Lung microvascular endothelial cell (primary cell): ENCODE results near the gene PDZD2. TPM values are rescaled to one million over a fixed set of nuclear protein-coding genes. Genes with fewer than 3 reads are reported as not detected.
A peak's percentile ranks its signal among the peaks of the same experiment; 100 is the strongest.

Source experiments
- DNase-seq, 2 donors: peaks; one replicate each; pipeline versions ENCODE4 v3.0.0 to v3.0.0-alpha.2; 2010; ENCODE audit warnings: low read depth in 2 of 2
- total RNA-seq: library from RNA; depleted of rRNA; stranded (reverse); fragments of >200 nt; gene quantifications from 2 replicates; pipeline ENCODE4 v1.2.1, GENCODE V29; 2014

Gene PDZD2
- total RNA-seq, 1 donor from 2014 or later, result 0.20 TPM

DNA sequence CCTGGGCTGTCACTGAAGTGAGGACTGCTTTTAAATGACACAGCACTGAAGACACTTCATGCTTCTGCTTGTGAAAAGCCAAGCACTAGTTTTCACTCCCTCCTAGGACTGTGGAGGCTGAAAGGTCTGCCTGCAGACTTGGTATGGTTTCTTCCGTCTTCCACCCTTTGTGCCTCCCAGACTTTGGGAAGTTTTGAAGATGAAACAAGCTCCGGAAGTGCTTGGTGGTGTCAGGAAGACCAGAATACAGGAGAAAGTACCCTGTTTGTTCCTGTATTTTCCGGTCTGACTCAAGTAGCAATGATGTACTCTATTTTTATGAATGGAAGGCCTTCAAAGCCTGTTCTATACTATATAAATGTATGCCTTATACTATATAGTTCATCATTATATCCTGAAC, 222.7 kb downstream of the PDZD2 start:
- DNase-seq, result peak in 1 of 2 donors; percentile 58

DNA sequence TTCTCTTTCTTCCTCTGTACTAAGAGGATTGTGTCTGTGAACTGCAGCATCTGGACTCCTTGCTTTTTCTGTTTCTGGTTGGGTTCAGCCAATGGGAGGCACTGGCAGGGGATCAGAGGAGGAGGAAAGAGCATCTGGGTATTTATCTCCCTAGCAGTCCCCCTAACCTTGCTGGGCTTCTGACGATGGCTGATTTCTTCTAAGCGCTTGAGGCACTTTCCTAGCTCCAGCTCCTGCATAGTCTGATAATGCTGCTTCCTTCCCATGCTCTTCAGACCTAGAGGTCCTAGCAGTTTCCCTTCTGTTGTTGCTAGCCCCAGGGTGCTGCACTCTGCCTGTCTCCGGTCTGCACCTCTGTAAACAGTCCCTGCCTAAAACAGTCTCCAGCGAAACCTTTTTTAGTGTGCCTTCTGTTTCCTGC, 225.1 kb downstream of the PDZD2 start:
- DNase-seq, result no peak

DNA sequence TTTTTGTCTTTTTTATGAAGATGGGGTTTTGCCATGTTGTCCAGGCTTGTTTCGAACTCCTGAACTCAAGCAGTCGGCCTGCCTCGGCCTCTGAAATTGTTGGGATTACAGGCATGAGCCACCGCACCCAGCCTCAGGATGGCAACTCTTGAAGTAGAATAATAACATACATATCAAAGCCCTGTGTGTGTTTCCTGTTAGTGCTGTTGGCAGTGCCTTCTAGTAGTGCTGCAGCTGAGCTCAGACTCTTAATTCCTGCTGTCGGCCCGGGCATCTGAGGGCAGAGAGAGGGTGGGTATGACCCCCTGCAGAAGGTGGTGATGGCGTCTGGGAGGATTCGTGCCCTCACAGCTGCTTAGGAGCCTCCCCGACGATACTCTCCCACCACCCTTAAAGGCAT, 227.2 kb downstream of the PDZD2 start:
- peak in 1 of 2 donors; percentile 13 for DNase-seq

DNA sequence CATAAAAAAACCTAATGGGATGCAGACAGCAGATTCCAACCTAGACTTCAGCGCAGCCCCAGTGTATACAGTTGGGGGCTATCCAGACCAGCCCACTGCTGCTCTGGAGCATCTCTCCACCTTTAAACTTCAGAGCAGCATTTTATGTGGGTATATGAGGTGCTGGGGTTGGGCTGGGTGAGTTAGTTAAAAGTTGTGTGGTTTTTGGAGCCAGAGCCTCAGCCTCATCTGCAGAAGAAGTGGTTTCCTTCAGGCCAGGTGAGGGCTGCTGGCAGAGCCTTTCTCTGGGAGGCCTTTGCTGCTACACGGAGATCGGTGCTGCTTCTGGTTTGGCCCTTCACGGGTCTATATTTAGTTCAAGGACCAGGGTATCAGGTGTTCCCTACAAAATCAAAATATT, 228.3 kb downstream of the PDZD2 start:
- no peak for DNase-seq

DNA sequence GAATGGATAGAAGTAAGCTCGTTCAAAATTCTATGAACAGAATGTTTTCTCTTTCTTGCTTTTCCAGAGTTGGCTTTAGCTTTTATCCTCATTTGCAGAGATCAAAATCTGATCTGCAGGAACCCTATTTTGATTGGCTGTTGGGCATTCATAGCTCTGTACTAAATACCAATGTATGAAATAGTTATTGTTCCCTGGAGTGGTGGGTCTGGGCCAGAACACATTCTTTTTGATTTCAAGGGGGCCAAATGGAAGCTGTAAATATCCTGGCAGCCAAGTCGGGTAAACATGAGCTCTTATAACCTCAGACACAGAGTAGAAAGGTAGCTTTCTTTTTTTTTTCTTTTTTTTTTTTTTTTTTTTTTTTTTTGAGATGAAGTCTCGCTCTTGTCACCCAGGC, 241.5 kb downstream of the PDZD2 start:
- no peak for DNase-seq

DNA sequence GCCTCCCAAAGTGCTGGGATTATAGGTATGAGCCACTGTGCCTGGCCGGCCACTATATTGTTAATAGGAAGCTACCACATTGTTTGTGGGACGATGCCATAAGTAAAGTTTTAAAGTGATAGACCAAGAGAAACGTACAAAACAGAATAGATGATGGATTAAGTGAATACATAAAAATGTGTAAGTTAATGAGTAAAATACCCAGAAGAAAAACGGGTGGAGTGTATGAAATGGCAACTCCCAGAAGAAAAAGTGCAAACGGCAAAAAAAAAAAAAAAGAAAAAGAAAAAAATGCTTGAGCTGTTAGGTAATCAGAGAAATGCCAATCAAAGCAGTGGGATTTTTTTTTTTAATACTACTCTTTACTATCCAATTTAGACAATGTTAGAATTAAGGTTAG, 246.0 kb downstream of the PDZD2 start:
- DNase-seq, result no peak

DNA sequence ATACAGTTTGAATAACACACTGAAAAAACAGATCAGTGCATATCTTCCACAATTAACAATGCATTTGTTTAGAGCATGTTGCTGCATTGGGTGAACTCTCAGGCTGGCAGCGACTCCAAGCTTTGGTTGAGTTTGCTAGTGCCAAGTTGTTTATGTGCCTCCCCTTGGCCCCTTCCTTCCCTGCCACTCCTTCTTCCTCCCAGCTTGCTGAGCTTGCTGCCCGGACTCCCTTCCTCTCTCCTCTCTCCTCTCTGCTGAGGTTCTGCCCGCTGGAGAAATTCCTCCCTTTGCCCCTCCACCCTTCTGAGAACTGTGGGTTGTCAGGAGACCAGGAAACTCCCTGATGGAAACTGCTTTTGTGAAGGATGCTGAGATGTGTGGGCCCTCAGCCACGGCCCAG, 247.3 kb downstream of the PDZD2 start:
- DNase-seq, result no peak

DNA sequence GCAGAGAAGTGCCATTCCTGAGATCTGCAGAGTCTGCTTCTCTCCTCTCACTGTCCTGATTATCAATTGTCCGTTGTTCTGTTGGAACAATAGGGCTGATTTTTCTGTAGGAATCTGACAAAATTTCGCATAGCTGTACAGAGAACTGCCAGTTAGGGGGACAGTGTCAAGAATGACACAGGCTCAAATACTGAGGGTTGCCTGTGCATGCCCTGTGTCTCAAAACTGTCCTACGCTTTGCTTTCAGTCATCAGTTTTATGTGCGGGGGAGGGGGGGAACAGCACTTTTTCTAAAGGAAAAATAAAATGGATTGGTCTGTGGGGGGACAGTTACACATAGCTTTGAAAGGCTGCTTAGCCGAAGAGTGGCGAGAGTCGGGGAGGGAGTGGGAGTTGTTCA, 248.6 kb downstream of the PDZD2 start:
- no peak for DNase-seq

DNA sequence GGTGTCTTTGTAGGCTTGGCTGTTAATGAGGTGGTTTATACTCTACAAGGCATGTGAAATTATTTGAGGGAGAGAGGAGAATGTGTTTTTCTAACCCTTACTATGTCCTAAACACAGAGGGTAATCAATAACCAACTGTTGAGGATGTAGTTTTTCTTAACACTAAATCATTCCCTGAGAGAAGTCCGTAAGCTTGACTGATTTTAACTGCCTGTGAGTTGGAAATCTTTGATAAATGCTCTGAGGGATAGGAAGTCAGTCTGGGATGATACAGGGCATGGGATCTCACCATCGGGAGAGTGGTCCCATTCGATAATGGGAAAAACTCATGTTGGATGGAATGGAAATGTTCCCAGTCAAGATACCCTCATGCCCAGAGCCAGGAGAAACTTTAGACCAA, 249.6 kb downstream of the PDZD2 start:
- no peak for DNase-seq

DNA sequence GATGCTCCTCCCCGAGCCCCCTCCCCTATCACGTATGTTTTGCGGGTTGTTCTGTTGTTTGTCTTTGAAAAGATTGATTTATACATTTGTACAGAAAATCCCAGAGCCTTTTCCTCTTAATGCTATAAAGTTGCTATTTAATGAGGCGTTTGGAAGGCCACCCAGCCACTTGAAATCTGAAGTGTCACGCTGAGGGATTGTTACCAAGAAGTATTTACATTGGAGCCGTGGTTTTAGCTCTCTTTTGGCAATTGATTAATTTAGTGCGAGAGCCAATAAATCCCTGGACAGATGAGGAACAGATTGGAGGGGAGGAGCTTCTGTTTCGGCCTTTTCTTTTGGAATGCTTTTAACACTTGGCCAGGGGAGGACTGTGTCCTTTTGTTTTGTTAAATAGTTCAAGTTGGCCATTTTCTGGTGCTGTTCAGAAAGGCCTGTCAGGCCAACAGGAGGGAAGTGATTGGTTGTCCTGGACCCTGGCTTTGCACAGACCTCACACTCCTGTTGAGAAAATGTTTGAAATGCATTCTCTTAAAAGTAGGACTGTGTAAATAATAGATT, 250.2 kb downstream of the PDZD2 start:
- no peak for DNase-seq

DNA sequence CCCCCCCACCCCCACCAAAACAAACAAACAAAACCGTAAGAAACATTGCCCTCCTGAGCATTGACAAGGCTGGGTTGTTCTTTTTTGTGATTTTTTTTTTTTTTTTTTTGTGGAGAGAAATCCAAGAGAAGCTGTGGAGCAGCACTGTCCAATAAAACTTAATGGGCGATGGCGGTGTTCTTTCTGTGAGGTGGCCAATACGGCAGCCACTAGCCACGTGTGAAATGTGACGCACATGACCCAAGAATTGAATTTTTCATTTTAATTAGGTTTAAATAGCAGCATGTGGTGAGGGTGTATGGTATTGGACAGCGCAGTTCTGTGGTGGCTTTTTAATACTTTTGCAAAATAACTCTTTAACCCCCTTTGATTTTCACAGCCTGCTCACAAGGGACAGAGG, 251.1 kb downstream of the PDZD2 start:
- DNase-seq, result no peak

DNA sequence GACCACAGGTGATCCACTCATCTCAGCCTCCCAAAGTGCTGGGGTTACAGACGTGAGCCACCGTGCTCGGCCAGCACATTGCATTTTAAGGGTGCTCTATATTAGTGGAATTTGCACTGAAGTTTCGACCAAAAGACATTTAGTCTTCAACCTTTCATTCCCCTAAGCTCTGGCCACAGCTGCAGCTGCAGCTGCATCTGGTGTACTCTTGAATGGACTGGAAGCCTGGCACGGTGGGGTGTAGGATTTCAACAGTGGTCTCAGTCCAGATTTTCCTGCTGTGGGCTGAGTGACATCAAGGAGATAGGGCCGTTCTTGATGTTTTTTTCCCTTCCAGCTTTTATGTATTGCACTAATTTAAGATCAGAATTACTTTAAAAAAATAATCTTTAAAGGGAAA, 255.2 kb downstream of the PDZD2 start:
- DNase-seq, result no peak

DNA sequence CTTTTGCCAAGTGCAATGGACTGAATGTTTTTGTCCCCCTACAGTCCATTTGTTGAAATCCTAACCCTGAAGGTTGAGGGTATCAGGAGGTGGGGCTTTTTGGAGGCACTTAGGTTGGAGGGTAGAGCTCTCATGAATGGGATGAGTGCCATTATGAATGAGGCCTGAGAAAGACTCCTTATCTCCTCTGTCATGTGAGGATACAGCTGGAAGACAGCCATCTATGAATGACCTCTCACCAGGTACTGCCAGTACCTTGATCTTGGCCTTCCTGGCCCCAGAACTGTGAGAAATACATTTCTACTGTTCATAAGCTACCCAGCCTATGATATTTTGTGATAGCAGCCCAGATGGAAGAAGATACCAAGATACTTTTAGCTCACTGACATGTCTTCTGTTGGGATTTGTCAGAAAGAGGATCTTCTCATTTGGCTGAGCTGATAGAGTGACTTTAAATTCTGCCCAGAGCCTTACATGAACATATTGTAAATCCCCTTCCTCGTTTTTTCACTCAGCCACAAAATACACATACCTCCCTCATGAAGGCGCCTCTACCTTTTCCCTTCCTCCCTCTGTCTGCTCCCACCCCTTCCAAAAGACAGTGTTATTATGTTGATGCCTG, 256.4 kb downstream of the PDZD2 start:
- no peak for DNase-seq

DNA sequence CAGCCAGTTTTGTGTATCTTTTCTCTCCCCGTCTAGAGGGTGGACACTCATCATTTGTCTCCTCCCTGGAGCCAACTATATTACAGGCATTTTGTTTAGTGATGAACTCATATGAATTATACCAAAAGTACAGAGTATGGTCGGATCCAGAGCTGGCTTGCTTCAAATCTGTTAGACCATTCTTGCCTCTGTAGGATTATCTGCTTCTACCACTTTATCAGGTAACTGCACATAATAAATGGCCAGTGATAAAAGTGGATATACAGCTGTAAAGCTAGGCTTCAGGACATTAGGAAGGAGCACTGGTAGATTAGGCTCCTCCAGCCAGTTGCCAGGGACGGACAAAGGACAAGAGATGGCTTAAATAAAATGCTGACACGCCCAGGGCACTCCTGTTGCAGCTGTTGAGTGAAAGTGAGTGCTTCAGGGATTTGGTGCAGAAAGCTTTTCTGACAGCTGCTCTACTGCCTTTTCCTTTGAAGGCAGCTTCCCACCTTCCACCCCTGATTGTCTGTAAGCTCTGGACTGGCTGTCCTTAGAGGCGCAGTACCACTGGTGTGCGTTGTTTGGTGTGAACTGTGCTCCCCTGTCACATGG, 259.2 kb downstream of the PDZD2 start:
- DNase-seq, result no peak

DNA sequence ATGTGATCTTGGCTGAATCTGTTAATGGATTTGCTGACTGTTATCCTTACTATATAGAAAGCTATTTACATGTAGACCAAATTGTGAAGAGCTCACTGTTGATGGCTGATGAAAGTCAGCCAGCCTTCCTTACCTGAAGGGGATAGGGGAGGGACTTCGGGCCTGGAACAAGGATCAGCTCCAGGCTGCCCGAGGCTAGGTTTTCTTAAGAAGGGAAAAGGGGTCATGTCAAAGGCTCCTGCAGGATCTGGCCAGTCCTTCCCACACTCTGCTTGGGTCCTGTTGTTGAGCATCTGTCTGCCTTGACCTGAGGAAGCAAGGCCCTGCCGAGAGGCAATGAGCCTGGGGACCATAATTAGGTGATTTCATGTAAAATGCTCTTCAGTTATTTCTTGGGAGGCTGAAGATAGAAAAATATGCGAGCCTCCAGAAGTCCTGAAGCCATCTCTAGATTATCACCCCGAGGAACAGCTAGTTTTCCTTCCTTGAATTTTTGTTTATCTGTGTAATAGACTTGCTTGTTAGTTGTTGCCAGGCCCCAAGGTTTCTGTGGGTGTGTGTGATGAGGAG, 261.4 kb downstream of the PDZD2 start:
- no peak for DNase-seq

DNA sequence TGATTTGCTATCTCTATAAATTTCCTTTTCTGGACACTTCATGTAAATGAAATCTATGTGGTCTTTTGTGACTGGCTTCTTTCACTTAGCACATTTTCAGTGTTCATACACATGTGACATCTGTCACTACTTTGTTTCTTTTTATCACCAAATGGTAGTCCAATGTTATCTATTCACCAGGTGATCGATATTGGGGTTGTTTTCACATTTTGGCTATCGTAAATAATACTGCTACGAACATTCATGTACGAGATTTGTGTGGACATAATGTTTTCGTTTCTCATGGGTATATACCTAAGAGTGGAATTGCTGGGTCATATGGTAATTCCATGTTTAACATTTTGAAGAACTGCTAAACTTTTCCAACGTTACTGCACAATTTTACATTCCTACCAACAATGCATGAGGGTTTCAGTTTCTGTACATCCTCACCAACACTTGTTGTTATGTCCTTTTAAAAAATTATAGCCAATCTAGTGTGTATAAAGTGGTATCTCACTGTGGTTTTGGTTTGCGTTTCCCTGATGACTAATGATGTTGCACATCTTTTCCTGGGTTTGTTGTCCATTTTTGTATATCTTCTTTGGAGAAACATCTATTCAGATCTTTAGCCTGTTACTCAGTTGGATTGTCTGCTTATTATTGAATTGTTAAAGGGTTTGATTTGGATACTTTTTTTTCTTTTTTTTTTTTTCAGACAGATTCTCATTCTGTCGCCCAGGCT, 263.0 kb downstream of the PDZD2 start:
- no peak for DNase-seq

DNA sequence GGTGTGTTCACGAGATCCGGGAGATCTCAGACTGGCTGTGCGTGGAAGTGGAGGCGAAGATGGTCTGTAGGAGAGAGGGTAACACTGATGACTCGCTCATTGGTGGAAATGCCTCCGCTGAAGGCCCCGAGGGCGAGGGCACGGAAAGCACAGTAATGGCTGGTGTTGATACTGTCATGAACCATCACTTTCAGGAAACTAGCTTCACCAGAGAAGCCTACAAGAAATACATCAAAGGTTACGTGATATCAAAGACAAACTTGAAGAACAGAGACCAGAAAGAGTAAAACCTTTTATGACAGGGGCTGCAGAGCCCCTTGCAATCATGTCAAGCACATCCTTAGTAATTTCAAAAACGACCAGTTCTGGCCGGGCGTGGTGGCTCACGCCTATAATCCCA, 269.5 kb downstream of the PDZD2 start:
- no peak for DNase-seq

DNA sequence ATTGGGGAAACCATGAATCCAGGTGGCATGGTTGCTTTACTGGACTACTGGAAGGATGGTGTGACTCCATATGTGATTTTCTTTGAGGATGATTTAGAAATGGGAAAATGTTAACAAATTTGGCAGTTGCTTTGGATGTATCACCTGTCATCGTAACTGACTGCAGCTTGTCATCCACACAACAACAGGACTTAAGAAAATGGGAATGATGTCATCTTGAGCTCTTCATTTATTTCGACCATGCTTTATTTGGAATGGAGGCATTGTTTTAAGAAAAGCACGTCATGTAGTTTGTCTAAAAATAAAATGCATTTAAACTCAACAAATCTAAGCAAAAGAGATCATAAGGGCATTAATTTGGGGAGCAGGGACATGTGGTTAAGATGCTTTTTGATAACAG, 270.1 kb downstream of the PDZD2 start:
- DNase-seq, result no peak

DNA sequence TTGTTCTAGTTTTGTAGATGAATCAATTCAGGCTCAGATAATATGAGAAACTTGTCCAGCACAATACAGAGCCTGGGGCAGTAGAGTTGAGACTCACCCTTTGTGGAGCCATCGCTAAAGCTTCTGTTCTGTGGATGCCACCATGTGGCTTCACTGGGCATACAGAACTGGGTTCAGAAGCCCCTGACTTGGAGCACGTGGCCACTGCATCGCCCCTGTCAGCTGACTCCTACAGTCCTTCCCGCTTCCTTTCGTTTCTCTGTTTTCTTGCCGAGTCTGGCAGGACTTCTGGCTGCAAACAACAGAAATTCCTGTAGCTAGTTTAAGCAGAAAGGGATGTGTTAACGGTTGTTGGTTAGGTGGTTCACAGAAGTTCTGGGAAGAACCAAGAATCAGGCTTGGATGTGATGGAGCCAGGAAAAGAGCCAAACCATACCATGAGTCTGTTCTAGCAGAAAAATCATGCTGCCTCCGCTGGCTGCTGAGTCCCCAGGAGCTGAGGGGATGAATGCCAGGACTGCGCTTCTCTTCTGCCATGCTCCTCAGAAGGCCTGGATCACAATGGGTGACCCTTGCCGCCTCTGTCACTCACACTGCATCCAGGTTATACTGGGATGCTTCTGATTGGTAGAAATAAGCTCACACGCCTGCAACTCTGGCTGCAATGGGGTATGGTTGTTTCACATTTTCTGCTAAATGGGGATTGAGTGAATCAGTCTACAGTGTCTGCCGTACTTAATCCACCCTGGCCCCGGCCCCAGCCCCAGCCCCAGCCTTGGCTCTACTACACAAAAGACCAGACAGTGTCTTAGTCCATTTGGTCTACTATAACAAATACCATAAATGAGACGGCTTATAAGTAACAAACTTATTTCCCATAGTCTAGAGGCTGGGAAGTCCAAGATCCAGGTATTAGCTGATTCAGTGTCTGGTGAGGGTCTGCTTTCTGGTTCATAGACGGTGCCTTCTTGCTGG, 272.6 kb downstream of the PDZD2 start:
- no peak for DNase-seq

DNA sequence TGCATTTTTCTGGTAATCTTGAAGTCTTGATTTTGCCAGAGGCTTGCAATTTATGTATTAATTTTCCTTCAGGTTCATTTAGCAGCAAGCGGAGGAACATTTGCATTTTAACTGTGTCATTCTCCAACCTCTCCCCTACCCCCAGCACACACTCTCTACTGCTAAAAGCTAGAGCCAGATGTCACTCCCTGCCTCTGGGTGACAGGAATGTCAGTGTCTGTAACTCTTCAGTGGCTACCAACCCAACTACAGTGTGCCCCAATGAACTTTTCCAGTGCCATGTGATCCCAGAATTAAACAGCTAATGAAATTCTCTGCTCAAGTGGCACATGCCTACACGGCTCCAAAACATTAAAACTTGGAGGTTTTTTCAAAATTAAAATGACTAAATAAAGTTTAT, 274.9 kb downstream of the PDZD2 start:
- DNase-seq, result no peak

DNA sequence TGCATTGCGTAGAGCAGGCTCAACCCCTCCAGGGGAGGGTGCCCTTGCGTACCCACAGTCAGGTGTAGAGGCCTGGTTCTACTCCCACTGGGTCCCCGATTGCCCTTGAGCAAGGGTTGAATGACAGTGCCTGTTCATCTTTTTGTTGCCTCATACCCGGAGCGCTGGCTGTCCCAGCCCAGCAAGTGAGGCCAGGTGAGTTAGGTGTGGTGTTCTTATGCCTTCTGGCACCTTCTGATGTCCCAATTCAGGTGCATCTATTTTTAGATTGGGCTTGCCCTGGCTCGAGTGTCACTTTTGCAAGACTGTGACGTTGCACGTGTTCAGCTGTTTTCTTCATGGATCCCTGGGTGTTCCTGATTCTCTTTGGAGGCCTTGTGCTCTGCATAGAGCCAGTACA, 277.4 kb downstream of the PDZD2 start:
- DNase-seq, result no peak
